GM19238 (cell line): ENCODE data around the gene GNB1L.

Source experiments
- DNase-seq: peaks from one replicate; pipeline ENCODE4 v3.0.0; 2011; ENCODE audit warnings: low spot score; ENCODE audit not compliant: insufficient read length

GNB1L gene

GRCh38 chr22:19751497-19752245 lies 103.0 kb downstream of the GNB1L start:
- no peak for DNase-seq

GRCh38 chr22:19750507-19751490 lies 103.9 kb downstream of the GNB1L start:
- no peak for DNase-seq

DNA sequence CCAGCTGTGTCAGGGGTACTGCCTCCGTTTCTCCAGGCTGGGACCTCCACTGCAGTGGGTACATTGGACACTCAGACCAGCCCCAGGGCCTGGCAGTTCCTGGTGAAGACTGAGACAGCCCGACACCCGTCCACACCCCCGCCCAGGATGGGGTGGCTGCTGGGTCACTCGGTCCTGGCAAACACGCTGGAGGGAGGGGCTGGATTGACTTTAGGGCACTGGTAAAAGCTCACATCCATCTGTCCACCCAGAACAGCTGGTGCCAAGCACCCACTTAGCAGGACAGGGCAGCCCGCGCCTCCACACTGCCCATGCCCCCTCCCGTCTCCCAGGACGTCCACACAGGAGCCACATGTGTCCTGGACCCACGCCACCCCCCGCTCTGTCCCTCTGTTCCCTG lies 104.8 kb downstream of the GNB1L start:
- DNase-seq = no peak

DNA sequence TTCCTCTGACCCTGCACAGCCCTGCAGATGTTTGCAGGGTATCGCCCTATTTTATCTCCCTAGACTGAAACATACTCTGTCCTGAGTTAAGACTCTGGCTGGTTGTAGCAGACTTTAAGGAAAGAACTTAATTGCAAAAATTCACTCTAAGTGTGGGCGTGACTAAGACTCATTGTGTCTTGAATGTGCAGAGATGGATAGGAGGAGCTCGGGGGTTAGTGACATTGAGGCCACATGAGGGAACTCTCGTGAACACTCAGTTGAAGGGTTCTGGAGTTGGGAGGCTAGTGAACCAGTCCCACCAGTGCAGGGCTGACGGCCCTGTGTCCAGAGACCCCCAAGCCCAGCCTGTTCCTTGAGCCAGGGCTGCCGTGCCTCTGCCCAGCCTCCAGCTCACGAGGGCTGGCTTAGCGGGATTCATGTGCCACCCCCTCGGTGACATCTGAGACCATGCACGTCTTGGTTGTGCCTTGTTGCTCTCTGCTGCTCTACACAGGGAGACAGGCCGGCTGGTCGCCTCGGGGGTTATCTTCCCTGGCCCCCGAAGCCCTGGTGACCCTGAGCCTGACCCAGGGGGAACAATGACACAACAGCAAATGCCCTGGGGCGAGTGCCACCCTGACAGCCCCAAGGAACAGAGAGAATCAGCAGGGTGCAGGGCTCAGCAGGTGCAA lies 105.5 kb downstream of the GNB1L start:
- no peak for DNase-seq

DNA sequence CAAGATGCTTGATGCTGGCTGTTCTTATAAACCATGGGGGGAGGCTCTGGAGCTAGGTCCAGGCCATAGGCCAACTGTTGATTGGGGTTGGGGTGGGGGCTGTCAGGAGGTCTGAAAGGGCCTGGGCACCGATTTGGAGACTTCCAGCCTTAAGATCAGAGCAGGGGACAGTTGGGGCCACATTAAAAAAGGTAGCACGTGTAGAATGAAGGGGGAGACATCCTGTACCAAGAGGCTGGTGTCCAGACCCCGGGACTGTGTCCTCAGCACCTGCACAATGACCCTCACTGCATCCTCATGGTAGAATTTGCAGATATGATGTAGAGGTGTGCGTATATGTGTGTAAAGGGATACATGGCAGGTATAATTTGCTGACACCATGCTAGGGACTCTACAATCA lies 106.5 kb downstream of the GNB1L start:
- DNase-seq = no peak

GRCh38 chr22:19747551-19747950 lies 107.1 kb downstream of the GNB1L start:
- DNase-seq = no peak

DNA sequence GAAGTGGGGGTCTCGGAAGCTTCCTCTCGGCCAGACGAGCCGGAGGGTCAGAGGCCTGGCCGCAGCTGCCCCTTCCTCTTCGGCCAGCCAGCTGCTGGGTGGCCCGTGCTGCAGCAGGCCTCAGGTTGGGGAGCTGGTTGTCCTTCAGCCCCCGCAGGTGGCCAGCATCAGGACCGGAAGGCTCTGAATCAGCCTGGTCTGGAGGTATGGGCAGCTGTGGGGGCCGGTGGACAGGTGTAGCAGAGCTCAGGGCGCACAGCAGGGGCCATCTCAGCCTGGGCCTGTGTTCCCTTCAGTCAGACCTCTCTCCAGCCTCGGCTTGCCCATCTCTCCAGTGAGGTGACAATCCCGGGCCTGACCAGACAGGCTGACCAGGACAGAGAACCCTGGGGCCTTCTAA lies 107.9 kb downstream of the GNB1L start:
- no peak for DNase-seq

GRCh38 chr22:19745155-19746101 lies 109.2 kb downstream of the GNB1L start:
- no peak for DNase-seq

DNA sequence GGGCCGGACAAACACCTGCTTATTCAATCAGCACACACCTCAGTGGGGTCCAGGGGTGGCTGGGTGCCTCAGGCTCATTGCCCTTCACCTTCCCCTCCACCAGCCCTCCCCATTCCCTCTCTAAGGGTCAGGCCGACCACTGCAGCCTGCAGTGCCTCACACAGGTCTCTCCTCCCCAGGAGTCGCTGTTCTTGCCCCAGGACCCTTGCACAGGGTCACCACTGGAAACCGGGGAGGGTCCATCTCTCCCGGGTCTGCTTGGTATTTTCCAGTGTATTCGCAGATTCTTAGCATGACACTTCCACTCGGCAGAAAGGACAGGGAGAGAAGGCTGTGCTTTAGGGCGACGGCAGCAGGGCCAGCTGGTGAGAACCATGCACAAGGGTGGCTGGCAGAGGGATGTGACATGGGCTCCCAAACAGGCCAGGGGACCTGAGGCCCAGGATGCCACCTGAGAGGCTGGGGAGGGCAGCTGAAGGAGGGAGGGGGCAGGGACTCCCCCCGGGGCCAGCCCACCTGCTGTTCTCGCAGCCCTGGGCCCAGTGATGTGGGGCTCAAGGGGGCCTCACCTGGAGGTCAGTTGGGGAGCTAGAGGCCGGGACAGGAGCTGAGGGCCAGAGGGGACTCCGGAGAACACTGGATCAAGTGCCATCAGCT lies 110.2 kb downstream of the GNB1L start:
- DNase-seq = no peak

DNA sequence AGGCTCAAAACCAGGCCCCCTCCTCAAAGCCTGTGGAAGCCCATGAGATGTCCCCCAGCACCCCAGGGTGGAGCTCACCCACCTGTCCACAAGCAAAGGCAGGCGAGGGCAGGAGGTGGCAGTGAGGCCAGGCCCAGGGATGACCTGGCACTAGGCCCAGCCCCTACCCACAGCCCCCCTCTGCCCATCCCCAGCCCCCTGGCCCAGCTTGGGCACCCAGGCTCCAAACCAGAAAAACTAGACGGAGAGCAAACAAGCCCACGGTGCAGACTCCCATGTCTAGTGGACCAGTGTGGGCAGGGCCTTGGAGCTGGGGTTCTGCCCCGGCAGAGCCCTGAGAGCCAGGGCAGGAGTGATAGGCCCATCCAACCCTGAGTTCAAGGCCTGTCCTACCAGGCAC lies 111.0 kb downstream of the GNB1L start:
- DNase-seq = no peak

- no peak for DNase-seq
Measured at GRCh38 chr22:19743081-19743480, 111.6 kb downstream of the GNB1L start.

GRCh38 chr22:19742160-19743066 lies 112.3 kb downstream of the GNB1L start:
- DNase-seq = no peak

DNA sequence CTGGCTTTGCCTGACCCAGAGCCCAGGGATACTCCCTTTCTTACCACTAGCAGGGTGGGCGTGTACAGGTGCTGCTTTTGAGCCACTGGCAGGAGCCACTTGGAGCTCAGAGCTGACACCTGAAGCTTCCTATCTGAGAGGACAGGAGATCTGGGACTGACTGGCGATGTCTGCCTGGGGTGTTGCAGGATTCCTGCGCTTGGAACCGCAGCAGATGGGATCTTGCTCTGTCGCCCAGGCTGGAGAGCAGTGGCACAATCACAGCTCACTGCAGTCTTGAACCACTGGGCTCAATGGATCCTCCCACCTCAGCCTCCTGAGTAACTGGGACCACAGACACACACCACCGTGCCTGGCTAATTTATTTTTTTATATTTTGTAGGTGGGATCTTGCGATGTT lies 113.6 kb downstream of the GNB1L start:
- DNase-seq = no peak

DNA sequence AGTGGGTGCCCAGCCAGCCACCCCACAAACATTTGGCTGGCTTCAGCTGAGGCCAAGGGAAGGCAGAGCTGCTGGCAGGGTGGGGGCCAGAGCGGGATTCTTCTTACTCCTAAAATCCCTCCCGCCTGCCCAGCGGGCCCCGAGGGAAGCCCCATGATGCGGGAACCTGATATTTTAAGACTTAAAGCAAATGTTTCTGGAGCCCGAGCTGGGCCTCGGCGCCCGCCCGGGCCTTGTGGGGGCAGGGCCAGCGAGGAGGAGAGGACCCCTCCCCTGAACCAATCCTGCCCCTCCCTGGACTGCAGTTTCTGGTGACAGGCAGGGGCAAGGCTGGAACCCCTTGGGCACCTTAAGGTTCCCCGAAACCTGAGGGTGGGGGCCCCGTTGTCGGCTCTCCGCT lies 114.1 kb downstream of the GNB1L start:
- DNase-seq = no peak

- DNase-seq = no peak
Measured at GRCh38 chr22:19739911-19740449, 114.7 kb downstream of the GNB1L start.

DNA sequence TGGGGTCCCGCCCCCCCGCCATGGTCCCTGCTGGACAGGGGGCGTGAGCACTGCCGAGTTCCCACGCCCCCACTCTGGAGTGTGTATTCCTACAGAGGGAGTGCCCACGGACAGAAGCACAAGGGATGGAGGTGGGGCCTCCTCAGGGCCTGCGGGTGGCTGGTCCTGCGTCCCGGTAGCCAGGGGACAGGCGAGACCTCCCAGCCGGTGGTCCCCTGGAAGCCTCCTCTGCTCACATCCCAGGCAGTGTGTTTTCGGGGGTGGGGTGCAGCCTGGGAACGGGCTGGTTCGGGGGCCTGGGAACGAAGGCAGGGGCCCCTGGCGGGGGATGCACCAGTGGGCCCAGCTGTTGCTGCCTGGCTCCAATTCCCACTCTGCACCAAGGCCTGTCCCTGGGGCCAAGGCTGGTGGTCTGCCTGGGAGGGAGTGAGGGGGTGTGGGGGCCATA lies 115.2 kb downstream of the GNB1L start:
- DNase-seq = no peak

DNA sequence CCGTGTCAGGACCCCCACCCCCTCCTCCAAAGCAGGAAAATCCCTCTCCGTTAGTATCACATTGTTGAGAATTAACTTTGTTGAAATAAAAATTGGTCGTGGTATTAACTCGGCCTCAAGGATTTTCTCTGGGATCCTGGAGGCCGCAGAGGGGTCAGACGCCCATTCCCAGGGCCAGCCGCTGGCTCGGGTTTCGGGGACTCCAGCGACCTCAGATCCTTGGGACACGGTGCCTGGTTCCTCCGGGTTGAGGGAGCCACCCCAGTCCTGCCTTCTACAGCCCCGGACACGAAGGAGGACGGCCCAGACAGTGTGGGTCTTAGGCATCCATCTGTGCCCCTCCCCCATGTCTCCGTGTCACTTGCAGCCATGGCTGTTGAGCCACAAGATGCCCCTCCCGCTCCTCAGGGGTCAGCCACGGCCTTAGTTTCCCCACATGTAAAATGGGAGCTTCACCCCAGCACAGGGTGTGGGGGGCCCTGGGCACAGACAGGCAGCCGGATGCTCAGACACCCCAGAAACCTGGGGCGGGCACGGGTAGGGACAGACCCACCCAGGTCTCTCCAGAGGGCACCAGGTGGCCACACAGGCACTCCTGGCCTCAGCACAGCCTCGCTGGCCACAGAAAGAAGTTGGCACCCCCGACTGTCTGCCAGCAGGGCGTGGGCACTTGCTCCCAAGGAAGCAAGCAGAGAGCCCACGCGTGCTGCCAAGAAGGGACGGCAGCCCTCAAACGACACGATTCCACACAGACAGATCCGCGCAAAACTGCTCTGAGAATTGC lies 115.8 kb downstream of the GNB1L start:
- DNase-seq = no peak
